ENCODE data around the gene PGAM2.

GRCh38 chr7:44071726-44072363 lies 6.5 kb upstream of the PGAM2 start:
- TF ChIP-seq, protein P1, sequence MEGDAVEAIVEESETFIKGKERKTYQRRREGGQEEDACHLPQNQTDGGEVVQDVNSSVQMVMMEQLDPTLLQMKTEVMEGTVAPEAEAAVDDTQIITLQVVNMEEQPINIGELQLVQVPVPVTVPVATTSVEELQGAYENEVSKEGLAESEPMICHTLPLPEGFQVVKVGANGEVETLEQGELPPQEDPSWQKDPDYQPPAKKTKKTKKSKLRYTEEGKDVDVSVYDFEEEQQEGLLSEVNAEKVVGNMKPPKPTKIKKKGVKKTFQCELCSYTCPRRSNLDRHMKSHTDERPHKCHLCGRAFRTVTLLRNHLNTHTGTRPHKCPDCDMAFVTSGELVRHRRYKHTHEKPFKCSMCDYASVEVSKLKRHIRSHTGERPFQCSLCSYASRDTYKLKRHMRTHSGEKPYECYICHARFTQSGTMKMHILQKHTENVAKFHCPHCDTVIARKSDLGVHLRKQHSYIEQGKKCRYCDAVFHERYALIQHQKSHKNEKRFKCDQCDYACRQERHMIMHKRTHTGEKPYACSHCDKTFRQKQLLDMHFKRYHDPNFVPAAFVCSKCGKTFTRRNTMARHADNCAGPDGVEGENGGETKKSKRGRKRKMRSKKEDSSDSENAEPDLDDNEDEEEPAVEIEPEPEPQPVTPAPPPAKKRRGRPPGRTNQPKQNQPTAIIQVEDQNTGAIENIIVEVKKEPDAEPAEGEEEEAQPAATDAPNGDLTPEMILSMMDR (IDR thresholded peaks at IDR 0.05): no peak
- TF ChIP-seq POLR2A (IDR thresholded peaks at IDR 0.05): no peak

All from breast epithelium (tissue), 3 donors.